NT2/D1 (cell line): ENCODE results near the gene FRAT1.
"Not testable (repeated sequence)": the region's sequence is repeated elsewhere in the genome, so short reads cannot be mapped to it uniquely, and the experiment has no call there.

Experiments
- DNase-seq: peaks from one replicate; pipeline ENCODE4 v3.0.0-alpha.2; 2011; ENCODE audit warnings: low read depth, low spot score
- H3K27me3 ChIP-seq: 2 replicates; pipeline ENCODE4 v1.6.0; 2011; ENCODE audit warnings: mild to moderate bottlenecking; ENCODE audit not compliant: insufficient read length, insufficient read depth
- H3K36me3 ChIP-seq: 2 replicates; pipeline ENCODE4 v1.6.1; 2011; ENCODE audit warnings: mild to moderate bottlenecking, low read length, mixed read lengths; ENCODE audit not compliant: insufficient read depth, insufficient read length
- H3K4me1 ChIP-seq: 2 replicates; pipeline ENCODE4 v1.5.1; 2011; ENCODE audit not compliant: insufficient read depth, insufficient read length
- H3K4me3 ChIP-seq: 2 replicates; pipeline ENCODE4 v1.5.1; 2011; ENCODE audit warnings: low read depth; ENCODE audit not compliant: insufficient read length
- H3K9ac ChIP-seq: 2 replicates; pipeline ENCODE4 v1.6.0; 2011; ENCODE audit warnings: low read depth; ENCODE audit not compliant: insufficient read length
- H3K9me3 ChIP-seq: 2 replicates; pipeline ENCODE4 v1.5.1; 2011; ENCODE audit warnings: mild to moderate bottlenecking, low read length; ENCODE audit not compliant: insufficient read depth
- SUZ12 ChIP-seq: IDR thresholded peaks from 2 replicates; pipeline ENCODE4 v1.6.1; 2011; ENCODE audit not compliant: insufficient read length, insufficient read depth; ENCODE audit errors: extremely low read depth
- YY1 ChIP-seq: IDR thresholded peaks from 2 replicates; pipeline ENCODE4 v1.6.1; 2011; ENCODE audit not compliant: insufficient read length, insufficient read depth
- ZNF274 ChIP-seq: IDR thresholded peaks from 2 replicates; pipeline ENCODE4 v1.6.1; 2011; ENCODE audit warnings: mild to moderate bottlenecking, low read depth, low read length

The FRAT1 gene

DNA sequence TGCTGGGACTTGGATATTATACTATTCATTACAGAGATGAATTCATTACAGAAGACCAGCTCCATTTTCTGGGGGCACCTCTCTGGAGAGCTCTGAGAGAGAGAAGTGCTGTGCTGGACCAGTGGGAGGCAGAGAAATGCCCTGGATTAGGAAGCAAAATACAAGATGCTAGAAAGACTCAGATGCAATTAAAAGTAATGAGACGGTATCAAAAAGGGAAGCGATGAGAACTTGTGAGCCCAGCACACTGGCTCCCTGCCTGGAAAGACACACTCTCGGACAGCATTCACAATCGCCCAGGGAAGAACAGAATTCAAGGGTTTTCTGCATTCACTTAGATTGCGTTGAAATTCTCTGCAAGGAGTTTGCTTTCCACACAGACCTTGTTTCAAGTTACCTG is 19.0 kb downstream of the FRAT1 start:
- no peak for DNase-seq
- no peak overlapping the region for H3K9ac ChIP-seq
- TF ChIP-seq ZNF274 = no peak
- TF ChIP-seq YY1 = no peak
- TF ChIP-seq SUZ12 = no peak
- no peak overlapping the region for H3K4me3 ChIP-seq
- H3K27me3 ChIP-seq = no peaks in the 10 kb centered on the region
- no peaks in the 10 kb centered on the region for H3K36me3 ChIP-seq
- H3K4me1 ChIP-seq = no peaks in the 10 kb centered on the region
- no peaks in the 10 kb centered on the region for H3K9me3 ChIP-seq

DNA sequence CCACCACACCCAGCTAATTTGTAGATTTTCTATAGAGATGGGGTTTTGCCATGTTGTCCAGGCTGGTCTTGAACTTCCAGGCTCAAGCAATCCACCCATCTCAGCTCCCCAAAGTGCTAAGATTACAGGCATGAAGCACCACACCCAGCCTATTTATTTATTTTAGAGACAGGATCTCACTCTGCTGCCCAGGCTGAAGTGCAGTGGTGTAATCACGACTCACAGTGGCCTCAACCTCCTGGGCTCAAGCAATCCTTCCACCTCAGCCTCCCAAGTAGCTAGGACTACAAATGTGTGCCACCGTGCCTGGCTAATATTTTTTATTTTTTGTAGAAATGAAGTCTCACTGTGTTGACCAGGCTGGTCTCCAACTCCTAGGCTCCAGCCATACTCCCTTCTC is 22.3 kb downstream of the FRAT1 start:
- Histone ChIP-seq H3K9me3 (no peaks in the 10 kb centered on the region), H3K4me1 (no peaks in the 10 kb centered on the region), H3K9ac (no peak overlapping the region), H3K4me3 (no peak overlapping the region), H3K36me3 (no peaks in the 10 kb centered on the region), H3K27me3 (no peaks in the 10 kb centered on the region)
- TF ChIP-seq YY1 (no peak), ZNF274 (no peak), SUZ12 (no peak)
- no peak for DNase-seq

DNA sequence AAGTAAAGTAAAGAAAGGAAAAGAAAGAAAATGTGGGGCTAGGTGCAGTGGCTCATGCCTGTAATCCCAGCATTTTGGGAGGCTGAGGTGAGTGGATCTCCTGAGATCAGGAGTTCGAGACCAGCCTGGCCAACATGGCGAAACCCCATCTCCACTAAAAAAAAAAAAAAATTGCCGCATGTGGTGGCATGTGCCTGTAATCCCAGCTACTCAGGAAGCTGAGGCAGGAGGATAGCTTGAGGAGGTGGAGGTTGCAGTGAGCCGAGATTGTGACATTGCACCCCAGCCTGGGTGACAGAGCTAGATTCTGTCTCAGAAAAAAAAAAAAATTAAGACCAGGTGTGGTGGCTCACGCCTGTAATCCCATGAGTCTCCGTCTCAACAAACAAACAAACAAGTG is 24.6 kb downstream of the FRAT1 start:
- H3K4me1 ChIP-seq, H3K9ac ChIP-seq, H3K27me3 ChIP-seq, H3K4me3 ChIP-seq, H3K36me3 ChIP-seq, H3K9me3 ChIP-seq, DNase-seq: not testable (repeated sequence)

DNA sequence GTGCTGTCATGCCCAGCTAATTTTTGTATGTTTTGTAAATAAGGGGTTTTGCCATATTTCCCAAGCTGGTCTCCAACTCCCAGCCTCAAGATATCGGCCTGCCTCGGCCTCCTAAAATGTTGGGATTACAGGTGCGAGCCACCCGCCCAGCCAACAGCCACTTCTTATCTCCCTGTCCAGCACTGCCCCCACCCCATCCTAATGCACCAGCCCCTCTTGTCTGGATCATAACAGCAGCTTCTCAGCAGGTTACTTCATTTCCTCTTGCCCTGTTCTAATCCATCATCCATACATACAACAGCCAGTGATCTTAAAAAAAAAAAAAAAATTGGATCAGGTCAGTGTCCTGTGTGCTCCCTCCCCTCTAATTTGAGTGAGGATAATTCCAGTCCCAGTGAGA is 28.2 kb downstream of the FRAT1 start:
- Histone ChIP-seq H3K4me3 (no peak overlapping the region), H3K4me1 (no peaks in the 10 kb centered on the region), H3K36me3 (peaks cover 3% of the 10 kb centered on the region), H3K9ac (no peak overlapping the region), H3K27me3 (no peaks in the 10 kb centered on the region), H3K9me3 (no peaks in the 10 kb centered on the region)
- TF ChIP-seq YY1 (no peak), SUZ12 (no peak), ZNF274 (no peak)
- DNase-seq = no peak

DNA sequence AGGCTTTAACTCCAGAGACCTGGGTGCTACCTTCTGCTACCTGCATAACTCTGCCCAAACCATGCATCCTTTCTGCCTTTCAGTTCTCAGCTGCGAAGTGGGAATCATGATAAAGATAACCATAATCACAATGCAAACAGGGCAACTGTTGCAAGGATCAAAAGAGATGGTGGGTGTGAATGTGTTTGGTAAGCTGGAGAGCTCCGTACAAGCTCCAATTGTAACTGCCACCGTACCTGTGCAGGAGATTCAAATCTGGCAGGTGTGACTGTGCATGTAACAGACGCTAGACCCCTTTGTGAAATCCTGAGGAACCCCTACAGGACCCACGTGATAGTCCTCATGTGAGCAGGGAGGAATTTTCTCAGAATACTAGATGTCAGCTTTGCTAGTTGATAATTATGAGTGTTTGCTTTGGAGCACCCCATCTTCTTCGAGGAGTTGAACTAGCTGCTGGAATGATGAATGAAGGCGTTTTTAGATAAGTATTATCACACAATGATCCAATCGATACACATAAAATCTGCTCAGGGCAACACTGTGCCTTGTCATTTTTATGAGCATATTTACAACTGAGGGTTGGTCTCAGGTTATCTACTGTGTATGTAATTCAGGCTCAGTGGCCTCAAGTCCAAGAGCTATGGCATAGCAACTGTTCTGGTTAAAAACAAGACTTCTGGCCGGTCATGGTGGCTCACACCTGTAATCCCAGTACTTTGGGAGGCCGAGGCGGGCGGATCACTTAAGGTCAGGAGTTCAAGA is 30.9 kb downstream of the FRAT1 start:
- no peak overlapping the region for H3K4me3 ChIP-seq
- H3K4me1 ChIP-seq = no peaks in the 10 kb centered on the region
- no peak overlapping the region for H3K9ac ChIP-seq
- TF ChIP-seq ZNF274 (no peak), YY1 (no peak), SUZ12 (no peak)
- H3K27me3 ChIP-seq = no peaks in the 10 kb centered on the region
- DNase-seq = no peak
- no peaks in the 10 kb centered on the region for H3K9me3 ChIP-seq
- peaks cover 3% of the 10 kb centered on the region for H3K36me3 ChIP-seq

DNA sequence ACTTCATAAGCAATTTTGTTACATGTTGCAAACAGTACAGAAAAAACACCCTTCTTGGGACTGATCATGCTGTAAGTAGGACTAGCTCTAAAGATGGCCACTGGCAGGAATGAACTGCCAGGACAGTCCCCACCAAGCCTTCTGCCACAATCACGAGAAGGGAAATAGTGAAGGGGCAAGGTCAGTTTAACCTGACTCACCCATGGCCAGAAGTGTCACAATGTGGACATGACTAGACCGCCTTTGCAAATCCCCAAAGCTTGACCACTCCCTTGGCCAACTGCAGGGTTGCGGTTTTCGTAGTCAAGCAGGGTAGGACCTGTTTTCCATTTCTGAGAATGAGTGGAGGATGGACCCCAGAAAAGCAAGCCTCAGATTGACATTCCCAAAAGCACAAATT is 34.9 kb downstream of the FRAT1 start:
- Histone ChIP-seq H3K9ac (no peak overlapping the region), H3K4me1 (no peaks in the 10 kb centered on the region), H3K36me3 (peaks cover 34% of the 10 kb centered on the region), H3K9me3 (no peaks in the 10 kb centered on the region), H3K27me3 (no peaks in the 10 kb centered on the region), H3K4me3 (no peak overlapping the region)
- TF ChIP-seq ZNF274 = no peak
- TF ChIP-seq SUZ12 = no peak
- no peak for TF ChIP-seq YY1
- no peak for DNase-seq

DNA sequence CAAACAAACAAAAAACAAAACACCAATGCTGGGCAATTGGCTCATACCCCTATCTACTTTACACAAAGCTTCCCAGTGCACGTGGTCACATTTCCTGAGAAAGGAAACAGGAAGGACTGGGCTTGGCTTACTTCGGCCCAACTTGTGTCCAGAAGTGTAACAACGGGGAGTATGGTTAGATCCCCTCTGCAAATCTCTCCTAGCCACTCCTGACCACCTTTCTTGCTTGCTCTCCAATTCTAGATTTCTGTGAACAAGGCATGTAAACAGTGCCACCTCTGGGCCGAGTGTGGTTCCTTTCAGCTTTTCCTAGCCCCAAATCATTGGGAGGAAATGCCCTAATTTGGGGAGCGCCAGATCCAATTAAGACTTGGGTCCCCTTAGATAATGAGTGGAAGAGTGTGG is 36.5 kb downstream of the FRAT1 start:
- H3K9me3 ChIP-seq = no peaks in the 10 kb centered on the region
- H3K36me3 ChIP-seq = peaks cover 50% of the 10 kb centered on the region
- H3K9ac ChIP-seq = no peak overlapping the region
- no peaks in the 10 kb centered on the region for H3K27me3 ChIP-seq
- no peak for DNase-seq
- no peaks in the 10 kb centered on the region for H3K4me1 ChIP-seq
- H3K4me3 ChIP-seq = no peak overlapping the region
- TF ChIP-seq YY1 (no peak), SUZ12 (no peak), ZNF274 (no peak)

DNA sequence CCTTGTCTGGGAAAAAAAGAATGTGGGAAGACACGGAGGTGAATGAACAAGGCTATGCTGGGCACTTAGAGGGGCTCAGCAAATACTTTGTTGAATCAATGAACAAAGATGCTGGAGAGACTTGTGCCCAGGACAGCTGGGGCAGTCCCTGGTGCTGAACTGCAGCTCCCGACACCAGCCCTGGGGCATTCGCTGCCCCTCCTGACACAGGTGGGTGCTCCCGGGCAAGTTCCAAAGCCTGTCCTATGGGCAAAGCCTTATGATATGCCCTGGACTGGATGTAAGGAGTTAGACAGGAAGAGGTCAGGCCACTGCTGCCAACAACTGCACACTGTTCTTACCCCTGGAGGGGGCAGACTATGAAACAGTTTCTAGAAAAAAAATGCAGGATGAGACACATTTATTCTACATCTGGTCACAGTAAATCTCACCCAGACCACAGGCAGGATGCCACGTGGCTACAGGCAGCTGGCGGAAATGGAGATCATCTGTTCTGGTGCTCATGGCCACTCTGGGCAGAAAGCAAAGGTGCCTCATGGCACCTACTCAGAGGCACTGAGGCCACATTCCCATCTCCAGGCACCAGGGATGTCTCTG is 37.3 kb downstream of the FRAT1 start:
- Histone ChIP-seq H3K4me3 (no peak overlapping the region), H3K27me3 (no peaks in the 10 kb centered on the region), H3K9me3 (no peaks in the 10 kb centered on the region), H3K36me3 (peaks cover 59% of the 10 kb centered on the region), H3K9ac (no peak overlapping the region), H3K4me1 (no peaks in the 10 kb centered on the region)
- no peak for DNase-seq
- TF ChIP-seq SUZ12 = no peak
- TF ChIP-seq ZNF274 = no peak
- no peak for TF ChIP-seq YY1
